Measurements from ENCODE around the gene CPLX1.

Gene CPLX1

GRCh38 chr4:829291-829690 lies 3.4 kb upstream of the CPLX1 start:
- Histone ChIP-seq H3K4me1 (ENCODE audit: control insufficient read depth in 2 of 2, insufficient read depth in 1 of 2, low read depth in 1 of 2, low read length in 2 of 2) (peaks cover 2 to 10% of the 10 kb centered on the region in 2 donors), H3K4me3 (ENCODE audit: low read length in 2 of 2) (no peak overlapping the region), H4K91ac (ENCODE audit: low read depth, low read length, poor library complexity) (no peak overlapping the region), H3K9ac (ENCODE audit: low read depth, low read length, poor library complexity) (peak overlapping the region; percentile 27), H3K9me3 (replicated peaks in 1 of 2; ENCODE audit: control insufficient read depth in 2 of 2, insufficient read depth in 1 of 2, low read depth in 1 of 2, low read length in 2 of 2) (peaks cover 3 to 5% of the 10 kb centered on the region in 2 donors), H3K27ac (replicated peaks; ENCODE audit: low read length) (no peak overlapping the region), H3K4ac (ENCODE audit: low read length) (no peak overlapping the region), H4K8ac (ENCODE audit: low read depth, low read length) (no peak overlapping the region), H2BK15ac (ENCODE audit: low read length) (no peak overlapping the region), H3K14ac (ENCODE audit: low read length) (no peak overlapping the region), H3K18ac (ENCODE audit: low read length) (no peak overlapping the region), H3K27me3 (ENCODE audit: control insufficient read depth in 3 of 3, insufficient read depth in 3 of 3, low read depth in 1 of 3, low read length in 3 of 3) (peaks cover 13 to 46% (median 33%) of the 10 kb centered on the region in 3 experiments), H3K23ac (ENCODE audit: low read depth, low read length, poor library complexity) (no peak overlapping the region), H2BK5ac (ENCODE audit: low read length) (no peak overlapping the region), H2BK12ac (ENCODE audit: low read length) (no peak overlapping the region), H3K36me3 (replicated peaks in 1 of 2; ENCODE audit: control insufficient read depth in 2 of 2, insufficient read depth in 2 of 2, low read length in 2 of 2) (no peaks in the 10 kb centered on the region), H3K79me1 (ENCODE audit: low read depth, low read length) (peaks cover 2% of the 10 kb centered on the region), H2BK120ac (ENCODE audit: low read depth, low read length) (no peak overlapping the region), H3K4me2 (ENCODE audit: insufficient read depth, low read length, poor library complexity, severe bottlenecking) (no peak overlapping the region), H2AFZ (ENCODE audit: low read length) (no peak overlapping the region), H2AK5ac (ENCODE audit: low read depth, low read length) (no peak overlapping the region)
- no CpG with 5 or more reads among the region's 6 CpGs for WGBS, 2 donors (ENCODE audit: extremely low coverage in 2 of 2, insufficient read length in 2 of 2, insufficient replicate concordance in 1 of 2)
- DNase-seq (ENCODE audit: low spot score): no peak

DNA sequence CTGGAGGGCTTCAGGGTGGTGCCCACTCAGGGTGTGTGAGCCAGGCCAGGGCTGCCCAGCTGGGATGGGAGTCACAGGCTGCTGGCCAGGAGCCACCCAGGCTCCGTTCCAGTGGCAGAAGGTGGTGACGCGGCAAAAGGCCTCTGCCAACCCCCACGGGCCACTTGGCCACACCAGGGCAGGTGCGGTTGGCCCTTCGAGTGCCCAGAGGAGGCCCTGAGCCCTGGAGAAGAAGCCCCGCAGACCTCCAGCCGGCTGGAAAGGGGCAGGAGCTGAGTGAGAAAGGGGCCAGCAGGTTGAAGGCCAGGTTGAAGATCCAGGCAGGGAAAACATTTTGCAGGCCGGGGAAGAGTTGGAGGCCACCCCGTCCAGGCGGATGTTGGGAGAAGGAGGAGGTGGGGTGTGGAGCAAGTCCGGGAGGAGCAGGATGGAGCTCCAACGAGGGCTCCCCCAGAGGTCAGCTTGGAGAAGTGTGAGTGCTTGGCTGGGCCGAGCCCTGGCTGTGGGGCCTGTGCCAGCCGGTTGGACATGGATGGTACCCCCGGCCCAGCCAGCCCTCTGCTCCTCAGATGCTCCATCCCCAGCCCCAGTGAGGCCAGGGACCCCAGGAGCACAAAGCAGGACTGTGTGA lies 2.8 kb upstream of the CPLX1 start:
- WGBS, 2 donors (ENCODE audit: extremely low coverage in 2 of 2, insufficient read length in 2 of 2, insufficient replicate concordance in 1 of 2): no CpG with 5 or more reads among the region's 16 CpGs
- no peak overlapping the region for H3K4me2 ChIP-seq (ENCODE audit: insufficient read depth, low read length, poor library complexity, severe bottlenecking)
- H3K4me3 ChIP-seq (ENCODE audit: low read length in 2 of 2): no peak overlapping the region
- DNase-seq (ENCODE audit: low spot score): no peak
- no peak overlapping the region for H2BK15ac ChIP-seq (ENCODE audit: low read length)
- peaks cover 3 to 5% of the 10 kb centered on the region in 2 donors for H3K9me3 ChIP-seq (replicated peaks in 1 of 2; ENCODE audit: control insufficient read depth in 2 of 2, insufficient read depth in 1 of 2, low read depth in 1 of 2, low read length in 2 of 2)
- no peak overlapping the region for H3K27ac ChIP-seq (replicated peaks; ENCODE audit: low read length)
- H3K23ac ChIP-seq (ENCODE audit: low read depth, low read length, poor library complexity): no peak overlapping the region
- H3K4me1 ChIP-seq (ENCODE audit: control insufficient read depth in 2 of 2, insufficient read depth in 1 of 2, low read depth in 1 of 2, low read length in 2 of 2): peaks cover 2 to 11% of the 10 kb centered on the region in 2 donors
- no peak overlapping the region for H4K8ac ChIP-seq (ENCODE audit: low read depth, low read length)
- H3K79me1 ChIP-seq (ENCODE audit: low read depth, low read length): peaks cover 4% of the 10 kb centered on the region
- no peak overlapping the region for H2BK12ac ChIP-seq (ENCODE audit: low read length)
- H3K14ac ChIP-seq (ENCODE audit: low read length): peak overlapping the region; percentile 22
- no peak overlapping the region for H2BK5ac ChIP-seq (ENCODE audit: low read length)
- no peak overlapping the region for H3K9ac ChIP-seq (ENCODE audit: low read depth, low read length, poor library complexity)
- no peak overlapping the region for H2AFZ ChIP-seq (ENCODE audit: low read length)
- no peak overlapping the region for H3K4ac ChIP-seq (ENCODE audit: low read length)
- H2AK5ac ChIP-seq (ENCODE audit: low read depth, low read length): no peak overlapping the region
- no peak overlapping the region for H3K18ac ChIP-seq (ENCODE audit: low read length)
- peaks cover 13 to 52% (median 38%) of the 10 kb centered on the region in 3 experiments for H3K27me3 ChIP-seq (ENCODE audit: control insufficient read depth in 3 of 3, insufficient read depth in 3 of 3, low read depth in 1 of 3, low read length in 3 of 3)
- no peak overlapping the region for H4K91ac ChIP-seq (ENCODE audit: low read depth, low read length, poor library complexity)
- H2BK120ac ChIP-seq (ENCODE audit: low read depth, low read length): no peak overlapping the region
- H3K36me3 ChIP-seq (replicated peaks in 1 of 2; ENCODE audit: control insufficient read depth in 2 of 2, insufficient read depth in 2 of 2, low read length in 2 of 2): no peaks in the 10 kb centered on the region

DNA sequence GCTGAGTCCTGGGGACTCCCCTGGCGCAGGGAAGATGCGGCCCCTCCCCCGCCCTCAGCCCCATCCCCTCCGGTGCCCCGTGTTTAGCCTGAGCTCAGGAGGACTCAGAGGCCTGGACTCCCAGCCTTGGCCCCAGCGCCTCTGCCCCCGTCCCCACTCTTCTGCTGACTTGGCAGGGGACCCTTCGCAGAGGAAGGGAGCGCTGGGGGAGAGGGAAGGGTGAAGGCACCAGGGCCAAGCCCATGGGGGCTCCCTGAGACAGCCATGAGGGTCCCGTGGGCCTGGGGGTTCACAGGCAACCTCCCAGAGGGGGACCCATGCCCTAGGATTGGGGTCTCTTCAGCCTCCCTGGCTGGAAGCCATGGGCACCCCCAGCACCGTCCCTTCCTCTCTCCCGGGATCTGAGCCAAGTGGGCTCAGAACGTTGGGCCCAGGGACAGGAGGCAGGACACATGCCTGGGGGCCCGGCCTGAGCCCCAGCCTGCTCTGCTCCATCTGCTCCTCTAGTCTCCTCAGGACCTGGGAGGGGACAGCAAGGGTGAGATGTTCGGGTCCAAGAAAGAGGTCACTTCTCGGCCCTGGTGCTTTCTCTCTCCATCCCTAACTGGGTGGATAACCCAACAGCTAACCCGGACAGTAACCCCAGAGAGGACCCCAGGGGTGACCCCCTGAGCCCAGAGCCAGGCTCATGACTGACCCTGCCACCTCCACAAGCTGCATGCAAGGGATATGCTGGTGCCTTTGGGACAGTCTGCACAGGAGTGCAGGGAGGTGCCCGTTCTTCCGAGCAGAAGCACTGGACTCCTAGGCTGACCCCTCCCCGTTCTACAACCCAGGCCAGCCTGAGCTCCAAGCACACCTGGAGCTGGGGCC lies 1.5 kb upstream of the CPLX1 start:
- H4K8ac ChIP-seq (ENCODE audit: low read depth, low read length): peak overlapping the region; percentile 3
- no peak overlapping the region for H3K27ac ChIP-seq (replicated peaks; ENCODE audit: low read length)
- no peak overlapping the region for H3K4me2 ChIP-seq (ENCODE audit: insufficient read depth, low read length, poor library complexity, severe bottlenecking)
- H3K36me3 ChIP-seq (replicated peaks in 1 of 2; ENCODE audit: control insufficient read depth in 2 of 2, insufficient read depth in 2 of 2, low read length in 2 of 2): no peaks in the 10 kb centered on the region
- H2BK120ac ChIP-seq (ENCODE audit: low read depth, low read length): no peak overlapping the region
- no peak overlapping the region for H2BK15ac ChIP-seq (ENCODE audit: low read length)
- H3K9me3 ChIP-seq (replicated peaks in 1 of 2; ENCODE audit: control insufficient read depth in 2 of 2, insufficient read depth in 1 of 2, low read depth in 1 of 2, low read length in 2 of 2): peaks cover 3 to 5% of the 10 kb centered on the region in 2 donors
- H3K4me1 ChIP-seq (ENCODE audit: control insufficient read depth in 2 of 2, insufficient read depth in 1 of 2, low read depth in 1 of 2, low read length in 2 of 2): peaks cover 2 to 14% of the 10 kb centered on the region in 2 donors
- H3K23ac ChIP-seq (ENCODE audit: low read depth, low read length, poor library complexity): no peak overlapping the region
- no peak overlapping the region for H3K4ac ChIP-seq (ENCODE audit: low read length)
- H2AK5ac ChIP-seq (ENCODE audit: low read depth, low read length): peak overlapping the region; percentile 28
- no peak overlapping the region for H3K18ac ChIP-seq (ENCODE audit: low read length)
- no peak overlapping the region for H2BK5ac ChIP-seq (ENCODE audit: low read length)
- DNase-seq (ENCODE audit: low spot score): no peak
- H3K4me3 ChIP-seq (ENCODE audit: low read length in 2 of 2): no peak overlapping the region
- no peak overlapping the region for H2BK12ac ChIP-seq (ENCODE audit: low read length)
- no peak overlapping the region for H2AFZ ChIP-seq (ENCODE audit: low read length)
- H3K14ac ChIP-seq (ENCODE audit: low read length): no peak overlapping the region
- H3K9ac ChIP-seq (ENCODE audit: low read depth, low read length, poor library complexity): no peak overlapping the region
- no peak overlapping the region for H4K91ac ChIP-seq (ENCODE audit: low read depth, low read length, poor library complexity)
- H3K79me1 ChIP-seq (ENCODE audit: low read depth, low read length): peaks cover 4% of the 10 kb centered on the region
- WGBS, 2 donors (ENCODE audit: extremely low coverage in 2 of 2, insufficient read length in 2 of 2, insufficient replicate concordance in 1 of 2): no CpG with 5 or more reads among the region's 20 CpGs
- H3K27me3 ChIP-seq (ENCODE audit: control insufficient read depth in 3 of 3, insufficient read depth in 3 of 3, low read depth in 1 of 3, low read length in 3 of 3): peaks cover 13 to 64% (median 50%) of the 10 kb centered on the region in 3 experiments

All from neuronal stem cell (in vitro differentiated cells).